Stimulated activated CD8-positive, alpha-beta memory T cell treated with anti-CD3 and anti-CD28 coated beads, Interleukin-4, amount 100 ng/mL, for 24 hours (primary cell): Measurements from ENCODE around the gene INAFM1.
"Not testable (repeated sequence)": the region's sequence is repeated elsewhere in the genome, so short reads cannot be mapped to it uniquely, and the experiment has no call there.

Experiments used
- DNase-seq: peaks from one replicate; pipeline ENCODE4 v3.0.0-alpha.2; 2020; ENCODE audit warnings: low read depth

INAFM1 gene

DNA sequence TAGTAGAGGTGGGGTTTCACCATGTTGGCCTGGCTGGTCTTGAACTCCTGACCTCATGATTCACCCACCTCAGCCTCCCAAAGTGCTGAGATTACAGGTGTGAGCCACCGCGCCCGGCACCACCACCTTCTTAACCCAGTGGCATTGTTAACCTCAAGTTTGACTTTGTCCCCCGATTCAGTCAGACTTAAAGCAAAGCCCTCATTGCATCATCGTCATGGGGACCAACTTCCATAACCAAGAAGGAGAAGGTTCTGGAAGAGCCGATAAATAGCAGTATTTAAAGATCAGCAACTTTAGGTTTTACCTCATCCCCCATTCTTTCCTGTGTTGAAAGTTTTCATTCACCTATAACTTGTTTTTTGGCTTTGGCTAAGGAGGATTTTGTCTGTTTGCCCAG lies 6.7 kb upstream of the INAFM1 start:
- DNase-seq = no peak

- DNase-seq = no peak
Observed at GRCh38 chr19:47269596-47269995, 5.1 kb upstream of the INAFM1 start.

GRCh38 chr19:47270408-47270807 lies 4.3 kb upstream of the INAFM1 start:
- DNase-seq = no peak

- DNase-seq = no peak
Observed at GRCh38 chr19:47271949-47272348, 2.7 kb upstream of the INAFM1 start.

DNA sequence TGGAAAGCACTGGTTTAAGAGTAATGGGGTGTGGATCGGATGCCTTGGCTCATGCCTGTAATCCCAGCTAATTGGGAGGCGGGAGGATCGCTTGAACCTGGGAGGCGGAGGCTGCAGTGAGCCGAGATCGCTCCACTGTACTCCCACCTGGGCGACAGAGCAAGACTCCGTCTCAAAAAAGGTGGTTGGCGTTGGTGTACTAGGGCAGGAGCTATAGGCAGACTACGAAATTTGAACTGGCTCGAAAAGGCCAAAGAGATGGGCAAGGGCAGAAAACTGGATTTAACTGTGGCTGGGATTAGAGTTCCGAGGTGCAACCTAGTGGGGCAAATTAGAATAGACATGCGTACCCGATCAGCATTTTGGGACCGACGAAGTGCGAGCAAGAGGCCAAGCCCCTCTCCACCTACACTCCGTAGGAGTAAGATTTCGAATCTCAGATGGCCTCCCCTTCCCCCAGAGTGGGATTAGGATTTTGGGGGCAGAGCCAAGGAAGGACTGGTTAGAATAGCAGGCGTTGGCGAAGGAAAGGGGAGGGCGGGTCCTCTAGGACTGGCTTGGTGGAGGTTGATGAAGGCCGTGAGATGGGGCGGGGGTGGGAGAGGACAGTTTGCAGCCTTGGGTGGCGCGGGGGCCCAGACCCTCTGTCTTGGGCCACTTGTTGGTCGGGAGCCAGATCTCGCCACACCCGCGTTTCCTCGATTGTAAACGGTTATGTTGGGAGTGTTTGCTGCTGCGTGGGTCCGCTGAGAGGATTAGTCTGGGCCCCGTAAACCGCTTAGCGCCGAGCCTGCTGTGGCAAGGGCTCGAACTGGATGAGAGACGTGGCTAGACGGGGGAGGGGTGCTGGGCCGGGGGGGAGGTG lies 2.0 kb upstream of the INAFM1 start:
- DNase-seq = no peak

DNA sequence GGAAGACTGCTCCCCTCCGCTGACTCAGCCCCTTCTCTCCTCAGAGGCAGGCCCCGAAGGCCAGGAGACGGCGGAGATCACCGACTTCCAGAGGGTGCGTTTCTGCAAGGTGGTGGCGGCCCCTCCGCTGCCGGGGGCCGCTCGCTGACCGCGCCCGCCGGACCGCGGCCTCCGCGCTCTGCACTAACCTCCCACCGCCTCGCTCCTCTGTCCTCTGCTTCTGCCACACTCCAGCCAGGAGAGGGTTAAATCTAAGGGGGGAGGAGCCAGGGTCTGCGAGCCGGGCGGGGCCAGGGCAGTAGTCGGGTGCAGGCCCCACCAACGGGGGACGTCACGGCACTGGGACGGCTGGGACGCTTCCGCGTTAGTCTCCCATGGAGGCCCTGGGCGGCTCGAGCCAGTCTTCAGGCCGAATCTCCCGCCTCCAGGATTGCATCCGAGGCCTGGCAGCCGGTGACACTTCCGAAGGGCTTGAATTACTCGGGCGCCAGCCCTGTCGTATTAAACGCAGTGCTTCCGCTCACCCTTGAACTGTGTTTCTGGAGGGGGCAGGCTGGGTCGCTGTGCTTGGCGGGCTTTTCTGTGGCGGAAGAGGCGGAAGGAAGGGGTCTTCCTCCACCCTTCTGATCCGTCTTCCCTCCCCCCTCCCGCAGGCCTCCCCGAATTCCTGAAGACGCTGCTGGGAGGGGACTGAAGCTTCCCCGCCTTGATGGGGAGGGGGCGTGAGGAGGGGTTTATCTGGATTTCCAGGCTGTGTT lies 1.2 kb upstream of the INAFM1 start:
- peak; percentile 81 for DNase-seq

GRCh38 chr19:47274891-47275761 lies 441 bp downstream of the INAFM1 start:
- DNase-seq = no peak

GRCh38 chr19:47275791-47276461 lies 1.2 kb downstream of the INAFM1 start:
- DNase-seq = no peak

DNA sequence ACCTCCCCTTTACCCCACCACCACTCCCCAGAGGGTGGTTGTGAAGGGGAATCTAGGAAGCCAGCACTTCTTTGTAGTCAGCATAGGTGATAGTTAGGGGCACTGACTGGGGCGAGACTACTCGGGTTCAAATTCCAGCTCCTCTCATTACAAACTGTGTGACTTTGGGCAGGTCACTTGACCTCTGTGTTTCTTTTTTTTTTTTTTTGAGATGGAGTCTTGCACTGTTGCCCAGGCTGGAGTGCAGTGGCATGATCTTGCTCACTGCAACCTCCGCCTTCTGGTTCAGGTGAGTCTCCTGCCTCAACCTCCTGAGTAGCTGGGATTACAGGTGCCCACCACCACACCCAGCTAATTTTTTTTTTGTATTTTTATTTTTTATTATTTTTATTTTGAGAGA lies 1.8 kb downstream of the INAFM1 start:
- not testable (repeated sequence) for DNase-seq

DNA sequence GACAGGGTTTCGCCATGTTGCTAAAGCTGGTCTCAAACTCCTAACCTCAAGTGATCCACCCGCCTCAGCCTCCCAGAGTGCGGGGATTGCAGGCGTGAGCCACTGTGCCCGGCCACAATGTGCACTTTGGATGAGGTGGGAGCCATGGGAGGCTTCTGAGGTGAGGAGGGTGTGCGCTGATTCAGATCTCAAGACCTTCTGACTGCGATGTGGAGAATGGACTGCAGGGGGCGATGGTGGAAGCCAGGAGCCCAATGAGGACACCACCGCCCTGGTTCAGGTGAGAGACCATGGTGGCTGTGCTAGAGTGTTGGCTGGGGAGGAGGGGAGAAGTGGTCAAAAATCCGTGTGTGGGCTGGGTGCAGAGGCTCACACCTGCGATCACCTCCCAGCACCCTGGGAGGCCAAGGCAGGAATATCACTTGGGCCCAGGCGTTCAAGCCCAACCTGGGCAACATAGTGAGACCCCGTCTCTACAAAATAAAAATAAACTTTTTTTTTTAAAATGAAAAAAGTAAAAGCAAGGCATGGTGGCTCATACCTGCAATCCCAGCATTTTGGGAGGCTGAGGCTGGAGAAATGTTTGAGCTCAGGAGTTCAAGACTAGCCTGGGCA lies 5.6 kb downstream of the INAFM1 start:
- no peak for DNase-seq

- no peak for DNase-seq
Observed at GRCh38 chr19:47283405-47284059, 8.8 kb downstream of the INAFM1 start.

DNA sequence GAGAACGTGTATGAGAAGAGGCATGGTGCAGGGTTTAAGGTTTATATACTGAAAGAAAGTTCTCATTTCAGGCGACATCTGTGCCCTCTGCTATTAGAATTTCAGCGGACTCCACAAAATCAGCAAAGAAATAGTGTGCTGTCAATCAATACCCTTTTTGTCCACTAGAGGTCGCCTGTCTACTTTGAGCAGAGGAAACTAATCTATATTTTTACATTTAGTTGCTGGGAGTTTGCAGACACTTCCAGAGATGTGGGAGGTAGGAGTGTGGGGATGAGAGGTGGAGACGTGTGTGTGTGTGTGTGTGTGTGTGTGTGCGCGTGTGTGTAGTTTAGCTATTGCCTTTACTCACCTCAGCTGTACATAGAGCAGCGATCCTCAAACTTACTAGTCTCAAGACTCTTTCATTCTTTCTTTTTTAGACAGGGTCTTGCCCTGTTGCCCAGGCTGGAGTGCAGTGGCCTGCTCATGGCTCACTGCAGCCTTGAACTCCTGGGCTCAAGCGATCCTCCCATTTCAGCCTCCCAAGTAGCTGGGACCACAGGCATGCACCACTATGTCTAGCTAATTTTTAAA lies 9.7 kb downstream of the INAFM1 start:
- no peak for DNase-seq

- DNase-seq = peak; percentile 46
Observed at GRCh38 chr19:47296036-47296435, 21.4 kb downstream of the INAFM1 start.

DNA sequence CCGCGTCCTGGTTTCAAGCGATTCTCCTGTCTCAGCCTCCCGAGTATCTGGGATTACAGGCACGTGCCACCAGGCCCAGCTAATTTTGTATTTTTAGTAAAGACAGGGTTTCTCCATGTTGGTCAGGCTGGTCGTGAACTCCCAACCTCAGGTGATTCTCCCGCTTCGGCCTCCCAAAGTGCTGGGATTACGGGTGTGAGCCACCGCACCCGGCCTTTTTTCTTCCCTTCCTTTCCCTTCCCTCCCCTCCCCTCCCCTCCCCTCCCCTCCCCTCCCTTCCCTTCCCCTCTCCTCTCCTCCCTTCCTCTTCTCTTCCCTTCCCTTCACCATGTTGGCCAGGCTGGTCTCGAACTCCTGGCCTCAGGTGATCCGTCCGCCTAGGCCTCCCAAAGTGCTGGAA lies 26.2 kb downstream of the INAFM1 start:
- DNase-seq = not testable (repeated sequence)

DNA sequence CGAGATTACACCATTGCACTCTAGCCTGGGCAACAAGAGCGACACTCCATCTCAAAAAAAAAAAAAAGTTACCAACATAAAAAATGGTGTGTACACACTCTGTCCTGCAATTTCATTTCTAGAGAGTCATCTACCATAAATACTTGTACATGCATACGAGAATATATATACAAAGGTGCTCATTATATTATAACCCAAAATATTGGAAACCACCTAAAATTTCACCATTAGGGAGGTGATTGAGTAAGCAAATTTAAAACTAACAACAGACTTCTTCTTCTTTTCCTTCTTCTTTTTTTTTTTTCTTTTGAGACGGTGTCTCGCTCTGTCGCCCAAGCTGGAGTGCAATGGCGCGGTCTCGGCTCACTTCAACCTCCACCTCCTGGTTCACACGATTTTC lies 27.6 kb downstream of the INAFM1 start:
- no peak for DNase-seq

GRCh38 chr19:47303966-47304365 lies 29.3 kb downstream of the INAFM1 start:
- DNase-seq = no peak

DNA sequence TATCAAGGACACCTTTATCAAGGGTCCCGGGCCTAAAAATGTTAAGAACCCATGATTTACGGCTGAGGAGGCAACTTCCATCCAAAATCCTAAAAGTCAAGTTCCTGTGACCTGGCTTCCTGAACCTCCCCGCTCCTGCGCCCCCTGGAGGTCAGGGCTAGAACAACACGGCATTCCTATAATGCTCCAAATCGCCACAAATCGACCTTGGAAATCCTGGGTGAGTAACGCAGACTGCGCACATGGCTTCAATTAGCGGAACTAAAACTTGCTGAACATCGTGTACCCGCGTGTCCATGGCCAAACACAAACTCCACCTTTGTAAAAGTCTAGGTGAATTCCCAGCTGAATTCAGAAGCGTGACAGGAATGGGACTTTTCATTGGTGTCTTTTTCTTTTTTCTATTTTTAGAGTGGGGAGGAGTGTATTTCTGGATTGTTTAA lies 30.6 kb downstream of the INAFM1 start:
- peak; percentile 29 for DNase-seq

GRCh38 chr19:47306303-47306702 lies 31.6 kb downstream of the INAFM1 start:
- DNase-seq = no peak

DNA sequence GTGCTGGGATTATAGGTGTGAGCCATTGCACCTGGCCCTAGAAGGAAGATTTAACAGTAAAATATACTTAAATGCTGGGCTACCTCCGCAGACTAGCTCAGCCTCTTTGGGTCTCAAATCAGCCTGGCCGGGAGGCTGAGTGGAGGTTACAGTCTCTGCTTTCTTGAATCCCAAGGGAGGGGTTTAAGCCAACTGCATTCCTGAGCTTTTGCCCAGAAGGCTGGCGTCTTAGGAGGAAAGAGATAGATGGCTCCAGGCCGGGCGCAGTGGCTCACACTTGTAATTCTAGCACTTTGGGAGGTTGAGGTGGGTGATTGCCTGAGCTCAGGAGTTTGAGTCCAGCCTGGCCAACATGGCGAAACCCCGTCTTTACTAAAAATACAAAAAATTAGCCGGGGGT lies 34.4 kb downstream of the INAFM1 start:
- no peak for DNase-seq

- DNase-seq = no peak
Observed at GRCh38 chr19:47309608-47310007, 34.9 kb downstream of the INAFM1 start, which contains the start of gene C5AR1. Gene C5AR1, plus strand, starts transcription at chr19:47309861. Its CDS starts 35 bp downstream, at chr19:47309896.
